NCI-H1048 (cell line): ENCODE measurements around the gene BARD1.
"Not testable (repeated sequence)": the region's sequence is repeated elsewhere in the genome, so short reads cannot be mapped to it uniquely, and the experiment has no call there.

ENCODE experiments used
- DNase-seq: peaks from one replicate; lab custom pipeline; 2025; lab: John Stamatoyannopoulos, UW

Gene BARD1

DNA sequence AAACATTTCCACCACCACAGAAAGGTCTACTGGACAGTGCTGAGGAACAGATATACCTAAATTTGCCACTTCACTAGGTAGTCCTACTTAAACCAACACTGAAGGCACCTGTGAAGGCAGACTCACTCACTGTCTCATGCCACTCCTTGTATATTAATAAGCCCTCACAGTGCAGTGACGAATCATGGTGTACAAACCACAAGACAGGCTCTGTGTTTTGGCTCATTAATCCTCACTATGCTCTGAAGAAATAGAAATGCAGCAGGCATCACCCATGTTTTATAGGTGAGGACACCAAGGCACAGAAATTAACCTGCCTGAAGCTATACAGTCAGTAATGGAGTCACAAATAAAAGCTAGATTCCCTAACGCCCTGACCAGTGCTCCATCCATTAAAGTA is 44.3 kb downstream of the BARD1 start:
- no peak for DNase-seq

DNA sequence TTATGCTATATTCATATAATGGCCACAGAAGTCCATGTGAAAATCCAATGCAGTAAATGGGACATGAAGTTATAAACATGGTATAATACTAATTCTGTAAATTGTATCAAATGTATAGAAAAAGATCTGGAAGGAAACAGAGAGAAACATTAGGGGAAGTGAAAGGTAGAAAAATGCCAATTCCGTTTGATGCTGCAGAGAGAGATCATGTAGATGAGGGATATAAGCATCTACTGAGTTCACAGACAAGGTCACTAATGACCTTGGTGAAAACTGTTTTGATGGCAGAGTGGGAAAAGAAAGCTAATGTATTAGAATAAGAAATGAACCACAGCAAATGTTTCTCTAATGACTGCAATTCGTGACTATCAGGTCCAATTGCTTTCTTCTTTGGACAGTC is 56.0 kb downstream of the BARD1 start:
- no peak for DNase-seq

DNA sequence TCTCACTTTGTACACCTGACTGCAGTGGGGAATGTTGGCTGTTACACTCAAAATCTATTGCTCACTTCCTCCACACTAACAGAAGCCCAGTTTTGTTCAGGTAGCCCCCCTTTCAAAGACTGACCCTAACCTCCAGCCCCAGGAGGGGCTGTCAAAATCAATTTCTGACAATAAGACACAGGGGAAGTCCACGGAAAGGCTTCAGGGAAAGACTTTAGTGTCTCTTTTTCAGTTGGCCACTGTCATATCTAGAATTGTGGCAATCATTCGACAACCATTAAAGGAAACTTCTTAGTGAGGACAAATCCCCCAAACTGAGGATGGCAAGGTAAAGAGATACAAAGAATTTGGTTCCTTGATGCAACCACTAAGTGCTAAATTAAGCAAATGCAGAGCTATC is 59.0 kb downstream of the BARD1 start:
- no peak for DNase-seq

DNA sequence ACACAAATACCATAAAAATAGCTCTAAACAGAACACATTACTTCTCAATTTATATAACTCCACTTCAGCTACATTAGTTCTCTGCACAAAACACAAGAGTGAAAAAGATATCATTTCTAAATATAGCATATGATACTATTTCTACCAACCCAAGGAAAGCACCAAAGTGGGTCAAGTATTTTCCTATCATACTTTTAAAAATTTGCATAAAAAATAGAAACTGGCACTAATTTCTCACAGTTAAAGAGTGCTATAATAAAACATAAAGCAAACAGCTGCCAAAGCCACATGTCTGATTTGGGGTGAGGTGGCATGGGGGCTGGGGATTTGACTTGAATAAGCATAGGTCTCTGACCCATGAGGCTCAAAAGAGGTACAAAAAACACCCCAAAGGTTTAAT is 61.5 kb downstream of the BARD1 start:
- DNase-seq = no peak

DNA sequence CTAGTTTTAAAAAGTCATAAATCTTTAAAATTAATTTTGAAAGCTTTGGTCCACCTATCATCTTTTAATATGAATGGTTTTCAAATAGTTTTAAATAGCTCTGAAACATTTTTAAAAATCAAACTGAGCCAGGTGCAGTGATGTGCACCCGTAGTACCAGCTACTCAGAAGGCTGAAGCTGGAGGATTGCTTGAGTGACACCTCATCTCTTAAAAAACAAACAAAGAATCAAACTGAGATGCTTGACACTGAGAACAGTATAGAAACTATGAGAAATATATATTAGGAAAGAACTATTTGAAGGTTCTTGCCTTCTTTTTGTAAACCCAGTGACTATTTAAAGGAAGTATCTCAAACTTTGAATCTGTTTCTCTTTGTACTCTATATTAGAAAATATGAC is 67.4 kb downstream of the BARD1 start:
- DNase-seq = no peak

DNA sequence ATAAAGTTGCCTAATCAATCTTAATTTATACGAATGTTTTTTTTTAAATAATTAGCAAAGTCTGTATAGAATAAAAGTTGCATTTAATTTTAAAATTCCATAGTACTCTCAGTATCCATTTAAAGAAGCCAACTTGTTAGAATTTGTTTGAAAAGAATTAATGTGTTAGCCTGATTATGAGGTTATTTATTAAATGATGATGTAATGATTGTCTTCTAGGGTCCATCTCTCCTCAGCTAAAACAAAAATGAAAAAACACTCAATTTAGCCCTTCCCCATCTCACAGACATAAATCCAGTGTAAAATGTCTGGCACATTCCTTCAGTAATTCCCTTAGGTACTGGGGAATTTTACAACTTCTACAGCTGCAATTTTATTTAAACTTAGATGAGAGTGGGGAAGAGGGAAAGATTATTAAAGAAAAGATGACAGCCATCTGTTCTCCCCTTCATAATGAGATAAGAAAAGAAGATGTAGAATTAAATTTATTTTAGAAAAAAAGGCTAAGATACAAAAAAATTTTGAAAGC is 68.6 kb downstream of the BARD1 start:
- no peak for DNase-seq

DNA sequence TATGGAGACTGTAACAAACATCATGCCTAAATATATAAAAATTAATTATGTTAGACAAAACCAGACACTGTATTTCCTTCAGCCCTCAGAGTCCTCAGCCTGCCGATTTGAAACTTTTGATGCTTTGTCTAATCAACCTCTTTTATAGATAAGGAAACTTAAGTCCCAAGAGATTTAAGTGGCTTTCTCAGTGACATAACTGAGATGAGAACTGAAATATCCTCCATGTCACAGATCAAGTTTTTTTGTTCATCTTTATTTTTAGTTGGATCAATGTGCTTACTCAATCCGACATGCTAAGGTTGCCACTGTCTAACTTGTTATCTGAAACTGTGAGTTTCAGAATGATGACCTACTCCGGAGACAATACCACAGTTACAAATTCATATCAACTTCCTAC is 72.3 kb downstream of the BARD1 start:
- no peak for DNase-seq

DNA sequence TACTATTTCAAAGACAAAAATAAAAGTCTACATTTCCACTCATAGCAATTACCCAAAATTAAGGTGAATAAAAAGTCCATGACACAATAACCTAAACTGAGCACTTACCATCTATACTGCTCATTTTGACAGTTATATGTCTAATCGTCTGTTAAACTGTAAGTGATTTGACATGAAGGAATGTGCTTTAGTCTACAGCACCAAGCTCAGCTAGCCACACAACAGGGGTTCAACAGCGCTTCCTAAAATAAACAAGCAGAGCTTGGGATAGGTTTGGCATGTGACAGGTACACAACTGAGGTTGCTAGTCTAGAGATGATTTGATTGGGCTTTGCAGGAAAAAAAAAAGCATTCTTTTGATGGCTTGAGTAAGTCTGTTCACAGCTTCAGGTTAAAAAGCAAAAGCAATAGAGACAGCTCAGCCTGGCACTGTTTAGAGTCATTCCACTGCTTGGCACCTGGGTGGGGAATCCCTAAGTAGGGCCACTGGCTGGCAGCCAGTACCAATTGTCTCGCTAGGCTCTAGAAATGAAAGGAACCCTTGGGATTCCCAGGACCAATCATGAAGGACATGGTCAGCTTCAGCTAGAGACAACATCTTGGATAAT is 78.6 kb downstream of the BARD1 start:
- no peak for DNase-seq

DNA sequence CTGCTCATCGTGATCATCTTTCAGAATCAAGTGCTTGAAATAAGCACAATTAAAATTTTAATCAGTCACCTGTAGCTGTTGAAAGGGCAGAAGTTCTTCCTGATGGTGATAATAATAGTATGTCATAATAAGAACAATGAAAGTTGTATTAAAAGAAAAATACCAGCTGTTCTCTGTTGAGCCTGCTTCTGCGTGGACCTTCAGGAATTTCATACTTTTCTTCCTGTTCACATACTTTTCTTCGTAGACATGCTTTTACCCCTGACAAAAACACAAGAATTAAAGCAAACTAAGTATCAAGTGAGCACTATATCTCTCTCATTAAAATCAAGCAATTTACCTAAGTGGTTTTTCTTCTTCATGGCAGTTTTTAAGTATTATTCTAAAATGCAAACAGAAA is 79.2 kb downstream of the BARD1 start:
- no peak for DNase-seq

DNA sequence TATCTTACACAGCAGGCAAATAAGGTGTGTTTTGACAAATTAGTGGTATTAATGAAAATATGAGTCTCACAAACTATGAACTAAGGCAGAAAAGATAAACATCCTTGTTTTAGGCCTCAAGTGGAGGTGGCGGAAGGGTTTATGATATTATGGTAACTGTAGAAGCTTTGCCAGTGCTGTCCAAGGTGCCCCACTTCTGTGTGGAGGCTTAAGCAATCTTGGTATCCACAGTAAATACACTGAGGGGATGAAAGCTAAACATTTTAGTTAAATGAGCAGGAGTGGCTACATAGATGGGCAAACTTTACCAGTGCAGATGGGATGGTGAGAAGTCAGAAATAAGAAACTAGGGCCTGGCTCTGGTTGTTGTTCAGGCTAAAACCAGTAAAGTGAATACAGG is 84.7 kb downstream of the BARD1 start:
- DNase-seq = no peak

DNA sequence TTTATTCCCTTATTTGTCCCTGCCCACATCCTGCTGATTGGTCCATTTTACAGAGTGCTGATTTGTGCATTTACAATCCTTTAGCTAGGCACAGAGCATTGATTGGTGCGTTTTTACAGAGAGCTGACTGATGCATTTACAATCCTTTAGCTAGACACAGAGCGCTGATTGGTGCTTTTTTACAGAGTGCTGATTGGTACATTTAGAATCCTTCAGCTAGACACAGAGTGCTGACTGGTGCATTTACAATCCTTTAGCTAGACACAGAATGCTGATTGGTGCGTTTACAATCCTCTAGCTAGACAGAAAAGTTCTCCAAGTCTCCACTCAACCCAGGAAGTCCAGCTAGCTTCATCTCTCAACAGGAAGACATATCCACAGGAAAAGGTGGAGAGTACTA is 91.6 kb downstream of the BARD1 start:
- not testable (repeated sequence) for DNase-seq

DNA sequence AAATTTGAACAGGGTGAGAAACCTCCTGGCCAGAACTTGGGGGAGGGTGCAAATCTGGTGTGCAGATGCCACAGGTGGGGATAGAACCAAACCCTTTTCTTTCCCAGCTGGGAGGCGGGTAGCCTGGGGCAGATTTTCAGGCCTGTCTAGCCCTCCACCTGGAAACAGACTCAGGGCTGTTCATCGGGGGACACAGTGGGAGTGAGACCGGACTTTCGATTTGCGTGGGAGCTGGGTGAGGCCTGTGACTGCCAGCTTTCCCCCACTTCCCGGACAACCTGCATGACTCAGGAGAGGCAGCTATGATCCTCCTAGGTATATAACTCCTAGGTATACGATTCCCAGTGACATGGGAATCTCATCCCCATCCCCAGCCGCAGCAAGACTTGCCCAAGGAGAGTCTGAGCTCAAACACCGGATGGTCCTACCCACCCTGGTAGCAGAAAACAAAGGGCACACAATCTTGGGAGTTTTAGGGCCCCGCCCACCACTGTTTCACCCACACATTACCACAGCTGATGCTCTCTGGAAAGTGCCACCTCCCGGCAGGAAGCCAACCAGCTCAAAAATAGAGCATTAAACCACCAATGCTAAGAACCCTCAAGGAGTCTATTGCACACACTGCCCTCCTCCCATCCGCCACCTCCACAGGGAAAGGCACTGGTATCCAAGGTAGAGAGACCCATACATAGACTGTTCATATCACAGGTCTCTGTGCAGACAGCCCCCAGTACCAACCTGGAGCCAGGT is 92.5 kb downstream of the BARD1 start:
- DNase-seq = no peak

DNA sequence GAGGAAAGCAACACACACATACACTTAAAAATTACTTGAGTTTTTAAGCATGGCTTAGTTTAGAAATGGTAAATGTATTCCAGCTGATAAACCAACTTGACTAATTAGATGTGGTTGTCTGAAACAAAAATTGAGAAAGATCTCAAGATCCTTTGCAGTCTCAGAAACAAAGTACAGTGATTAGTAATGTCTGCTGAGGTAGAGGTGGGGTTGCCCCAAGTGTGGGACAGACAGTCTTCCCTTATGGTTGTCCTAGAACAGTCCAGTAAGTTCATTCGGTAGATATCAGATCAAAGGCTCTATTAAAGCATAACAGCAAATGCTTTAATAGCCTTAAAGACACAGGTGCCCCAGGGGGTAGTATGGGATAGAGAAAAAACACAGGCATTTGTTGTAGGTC is 94.5 kb downstream of the BARD1 start:
- DNase-seq = no peak

DNA sequence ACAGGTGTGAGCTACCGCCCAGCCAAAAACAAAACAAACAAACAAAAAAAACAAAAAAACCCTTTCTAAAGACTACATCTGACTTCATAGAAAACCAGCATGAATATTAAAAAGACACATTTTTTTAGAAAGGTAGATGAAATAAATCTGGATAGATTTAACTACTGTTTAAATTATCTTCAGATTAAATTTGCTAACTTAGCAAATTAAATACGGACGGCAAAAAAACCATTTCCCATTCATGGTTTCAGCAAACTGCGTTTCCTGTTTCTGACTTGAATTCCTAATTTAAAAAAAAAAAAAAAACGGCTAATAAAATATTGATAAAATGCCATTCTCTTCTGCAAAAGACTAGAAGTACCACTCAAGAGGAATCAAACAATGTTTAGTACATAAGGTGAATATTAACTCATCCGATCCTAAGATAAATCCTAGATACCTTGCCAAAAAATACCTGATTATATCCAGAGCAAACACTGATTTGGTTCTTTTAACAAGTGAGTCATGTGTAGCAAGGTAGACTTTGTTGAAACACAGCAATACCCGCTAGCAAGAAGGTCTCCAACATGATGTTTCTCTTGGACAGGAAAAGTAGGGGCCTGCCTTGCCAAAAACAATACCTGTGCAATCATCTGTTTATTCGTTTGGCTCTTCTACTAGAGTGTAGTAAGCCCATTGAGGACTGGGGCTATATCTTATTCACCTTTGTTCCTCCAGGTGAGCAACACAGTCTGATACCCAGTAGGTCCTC is 96.2 kb downstream of the BARD1 start:
- no peak for DNase-seq

DNA sequence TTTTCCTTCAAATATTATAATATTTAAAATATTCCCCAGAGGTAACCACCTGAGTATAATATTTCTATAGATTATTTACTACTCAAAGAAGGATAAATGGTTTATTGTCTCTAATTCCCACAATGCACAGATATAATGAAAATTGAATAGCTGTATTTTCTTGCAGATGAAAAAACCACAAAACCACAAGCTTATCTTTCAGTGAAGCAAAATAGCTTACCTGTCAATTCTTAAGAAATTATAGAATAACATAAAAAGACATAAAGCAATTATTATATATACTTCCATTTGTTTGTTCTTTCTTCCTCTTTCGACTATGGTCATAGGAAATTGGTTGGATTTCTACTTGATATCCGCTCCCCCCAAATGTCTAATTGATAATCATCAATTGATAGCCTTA is 98.8 kb downstream of the BARD1 start:
- no peak for DNase-seq

DNA sequence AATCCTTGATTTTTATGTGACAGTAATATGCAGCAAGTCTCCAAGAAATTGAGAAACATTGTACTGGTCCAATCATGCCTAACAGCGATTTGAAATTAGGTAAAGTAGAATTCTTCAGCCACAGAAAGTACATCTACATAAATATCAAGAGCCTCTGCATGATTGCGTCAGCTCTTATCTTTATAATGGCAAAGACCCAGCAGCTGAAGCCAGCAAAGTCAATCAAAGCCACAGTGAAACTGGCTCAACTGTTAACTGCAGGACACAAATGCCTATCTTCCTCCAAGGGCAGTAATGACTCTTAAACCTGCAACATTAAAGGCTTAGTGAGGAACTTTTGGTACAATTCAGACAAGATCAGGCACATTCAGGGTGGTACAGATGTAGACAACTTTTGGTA is 102.5 kb downstream of the BARD1 start:
- no peak for DNase-seq

DNA sequence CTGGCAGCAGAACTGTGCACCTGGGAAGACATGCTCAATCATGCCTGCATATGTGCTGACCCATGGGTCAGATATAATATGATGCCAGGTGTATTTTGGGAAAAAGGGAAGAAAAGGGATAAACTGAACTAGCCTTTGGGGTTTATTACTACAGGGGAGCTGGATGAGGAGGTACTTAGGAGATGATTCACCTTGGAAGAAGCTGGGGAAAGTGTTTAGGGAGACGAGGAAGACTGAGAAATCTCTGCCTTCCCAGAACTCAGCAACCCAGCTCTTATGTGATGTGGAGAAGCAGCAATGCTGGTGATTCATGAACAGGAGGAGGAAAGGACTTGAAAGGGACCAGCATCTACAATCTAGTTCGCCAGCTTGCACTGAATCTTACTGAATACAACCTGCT is 110.2 kb downstream of the BARD1 start:
- no peak for DNase-seq

DNA sequence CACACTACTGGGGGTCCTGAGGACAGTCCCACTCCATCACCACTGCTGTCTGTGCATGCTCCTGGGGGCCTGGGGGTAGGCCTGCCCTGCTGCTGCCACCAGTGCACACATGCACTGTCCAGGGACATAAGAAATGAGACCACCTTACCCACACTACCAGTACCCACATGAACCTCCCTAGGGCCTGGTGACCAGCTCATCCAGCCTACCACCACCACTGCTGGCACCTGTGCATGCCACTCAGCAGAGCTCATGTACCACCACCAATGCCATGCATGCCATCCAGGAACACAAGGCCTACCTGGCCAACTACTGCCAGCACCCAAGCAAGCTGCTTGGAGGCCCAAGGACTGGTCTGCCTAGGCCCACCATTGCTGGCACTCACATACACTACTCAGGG is 112.8 kb downstream of the BARD1 start:
- no peak for DNase-seq

DNA sequence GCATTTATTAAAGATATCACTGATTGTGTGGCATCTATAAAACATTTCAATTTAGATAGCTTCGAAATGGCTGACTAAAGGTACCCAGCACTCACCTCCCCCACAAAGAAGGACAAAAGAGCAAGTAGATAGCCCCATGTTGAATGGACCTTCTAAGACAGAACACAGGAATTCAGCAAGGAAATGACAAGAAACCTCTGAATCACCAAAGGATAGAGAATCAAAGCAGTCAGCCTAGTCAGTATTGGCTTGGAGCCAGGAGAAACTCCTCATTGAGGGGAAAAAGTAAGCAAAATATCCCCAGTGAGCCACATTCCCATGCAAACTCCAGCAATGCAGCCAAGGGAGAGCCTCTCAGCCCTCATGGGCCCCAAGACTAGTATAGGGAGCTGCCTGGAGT is 113.7 kb downstream of the BARD1 start:
- DNase-seq = no peak

DNA sequence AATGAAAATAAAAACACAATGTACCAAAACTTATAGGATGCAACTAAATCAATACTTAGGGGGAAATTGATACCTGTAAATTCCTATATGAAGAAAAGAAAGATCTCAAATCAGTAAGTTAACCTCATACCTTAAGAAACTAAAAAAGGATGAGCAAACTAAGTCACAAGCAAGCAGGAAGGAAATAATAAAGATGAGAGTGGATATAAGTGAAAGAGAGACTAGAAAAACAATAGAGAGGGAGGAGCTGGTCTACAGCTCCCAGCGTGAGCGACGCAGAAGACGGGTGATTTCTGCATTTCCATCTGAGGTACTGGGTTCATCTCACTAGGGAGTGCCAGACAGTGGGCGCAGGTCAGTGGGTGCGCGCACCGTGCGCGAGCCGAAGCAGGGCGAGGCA is 125.9 kb downstream of the BARD1 start:
- not testable (repeated sequence) for DNase-seq

DNA sequence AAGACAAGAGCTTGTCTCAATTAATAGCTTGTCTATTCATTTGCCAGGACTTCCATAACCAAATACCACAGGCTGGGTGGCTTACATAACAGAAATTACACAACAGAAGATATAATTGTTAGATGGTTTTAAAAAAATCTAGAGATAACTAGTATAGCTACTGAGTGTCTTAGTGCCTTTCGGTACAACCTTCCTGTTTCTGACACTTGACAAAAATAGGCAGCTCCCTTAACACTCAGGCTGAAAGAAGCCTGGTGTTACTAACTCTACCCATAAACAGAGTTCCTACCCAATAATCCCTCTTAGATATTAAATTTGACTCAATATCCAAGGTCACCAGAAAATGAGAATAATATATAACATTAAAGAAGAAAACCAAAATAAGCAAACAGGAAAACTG is 129.7 kb downstream of the BARD1 start:
- DNase-seq = no peak

DNA sequence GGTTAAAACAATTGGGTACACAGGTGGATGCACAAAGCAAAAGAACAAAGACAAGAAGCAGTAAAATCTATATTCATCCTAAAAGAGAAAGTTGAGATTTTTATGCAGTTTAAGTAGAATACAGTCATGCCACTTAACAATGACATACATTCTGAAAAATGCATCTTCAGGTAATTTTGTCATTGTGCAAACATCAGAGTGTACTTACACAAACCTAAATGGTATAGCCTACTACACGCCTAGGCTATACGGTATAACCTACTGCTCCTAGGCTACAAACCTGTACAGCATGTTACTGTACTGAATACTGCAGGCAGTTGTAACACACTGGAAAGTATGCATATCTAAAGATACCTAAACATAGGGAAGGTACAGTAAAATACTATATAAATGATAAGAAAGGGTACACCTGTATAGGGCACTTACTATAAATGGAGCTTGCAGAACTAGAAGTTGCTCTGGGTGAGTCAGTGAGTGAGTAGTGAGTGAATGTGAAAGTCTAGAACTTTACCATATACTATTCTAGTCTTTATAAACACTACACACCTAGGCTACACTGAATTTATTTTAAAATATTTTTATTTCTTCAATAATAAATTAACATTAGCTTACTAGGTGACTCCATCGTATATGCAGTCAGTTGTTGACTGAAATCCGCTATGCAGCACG is 132.9 kb downstream of the BARD1 start:
- DNase-seq = no peak
